Sigmoid colon (tissue), 3 donors: ENCODE data around the gene DGKE.

Experiments
- CTCF ChIP-seq, 4 experiments: fragments of 450-650 bp in 3 of 4; fragments of 200-600 bp in 1 of 4; IDR thresholded peaks; one replicate each; pipeline ENCODE4 v1.5.1; 2016 to 2019; ENCODE audit warnings: antibody characterized with exemption in 4 of 4, mild to moderate bottlenecking in 3 of 4, moderate library complexity in 2 of 4
- POLR2A ChIP-seq, 2 donors: fragments of 450-650 bp; IDR thresholded peaks; one replicate each; pipeline ENCODE4 v1.6.1; 2016; ENCODE audit warnings: antibody characterized with exemption in 2 of 2, mild to moderate bottlenecking in 2 of 2, moderate library complexity in 2 of 2

- TF ChIP-seq POLR2A (IDR thresholded peaks at IDR 0.05) (no peak), CTCF (IDR thresholded peaks at IDR 0.05) (no peak)
Observed at GRCh38 chr17:56821847-56822534, 12.0 kb upstream of the DGKE start.
